GM23248 (cell line): Measurements from ENCODE around the gene ZNF778.

ENCODE experiments used
- EZH2 ChIP-seq: fragments of 200-600 bp; sonication (generic); IDR thresholded peaks from 2 replicates; pipeline ENCODE4 v1.6.1; 2018; ENCODE audit warnings: antibody characterized with exemption, mild to moderate bottlenecking; ENCODE audit not compliant: insufficient read depth, poor library complexity, severe bottlenecking
- EZH2phosphoT487 ChIP-seq: fragments of 200-600 bp; sonication (generic); IDR thresholded peaks from 2 replicates; pipeline ENCODE4 v1.6.1; 2018; ENCODE audit warnings: antibody characterized with exemption, moderate library complexity, mild to moderate bottlenecking, low read depth; ENCODE audit not compliant: insufficient read depth

DNA sequence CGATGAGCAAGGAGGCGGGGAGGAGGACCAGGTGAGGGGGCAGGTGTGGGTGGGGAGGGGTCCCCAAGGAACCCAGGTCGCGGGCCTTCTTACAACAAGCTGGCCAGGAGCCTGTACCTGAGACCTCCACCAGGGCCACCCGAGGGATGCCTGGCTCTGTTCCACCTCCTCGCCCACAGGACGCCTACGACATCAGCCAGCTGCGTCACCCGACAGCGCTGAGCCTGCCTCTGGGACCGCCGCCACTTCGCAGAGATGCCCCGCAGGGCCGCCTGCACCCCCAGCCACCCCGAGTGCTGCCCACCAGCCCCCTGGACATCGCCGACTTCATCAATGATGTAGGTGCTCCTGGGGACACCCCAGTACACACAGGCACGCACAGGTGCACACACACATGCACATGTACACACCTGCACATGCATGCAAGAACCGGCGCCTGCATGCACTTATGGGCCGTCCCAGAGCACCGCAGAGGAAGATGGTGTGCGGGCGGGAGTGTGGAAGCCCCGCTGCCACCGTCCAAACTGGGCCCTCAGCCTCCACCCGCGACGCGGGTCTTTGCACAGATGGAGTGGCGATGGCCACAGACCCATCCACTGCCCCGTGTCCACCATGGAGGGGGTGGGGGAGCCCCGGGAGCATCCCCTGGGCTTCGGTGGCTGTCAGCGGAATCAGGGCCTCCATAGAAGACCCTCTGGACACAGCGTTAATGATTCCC is 23.8 kb upstream of the ZNF778 start:
- TF ChIP-seq EZH2 (no peak), EZH2phosphoT487 (no peak)
